ENCODE results near the gene RPS15. TPM values are rescaled to one million over a fixed set of nuclear protein-coding genes. Genes with fewer than 3 reads are reported as not detected.

Gene RPS15
- total RNA-seq, 1 donor = 1,183 TPM

GRCh38 chr19:1459479-1459878, 21.3 kb downstream of the RPS15 start:
- H3K27me3 ChIP-seq (ENCODE audit: insufficient read depth, low read length) = peaks cover 29% of the 10 kb centered on the region
- H3K4me1 ChIP-seq (ENCODE audit: insufficient read depth, low read length) = peaks cover 10% of the 10 kb centered on the region
- H3K9me3 ChIP-seq (ENCODE audit: low read depth, low read length) = no peaks in the 10 kb centered on the region
- H3K4me3 ChIP-seq (ENCODE audit: low read length) = no peak overlapping the region

DNA sequence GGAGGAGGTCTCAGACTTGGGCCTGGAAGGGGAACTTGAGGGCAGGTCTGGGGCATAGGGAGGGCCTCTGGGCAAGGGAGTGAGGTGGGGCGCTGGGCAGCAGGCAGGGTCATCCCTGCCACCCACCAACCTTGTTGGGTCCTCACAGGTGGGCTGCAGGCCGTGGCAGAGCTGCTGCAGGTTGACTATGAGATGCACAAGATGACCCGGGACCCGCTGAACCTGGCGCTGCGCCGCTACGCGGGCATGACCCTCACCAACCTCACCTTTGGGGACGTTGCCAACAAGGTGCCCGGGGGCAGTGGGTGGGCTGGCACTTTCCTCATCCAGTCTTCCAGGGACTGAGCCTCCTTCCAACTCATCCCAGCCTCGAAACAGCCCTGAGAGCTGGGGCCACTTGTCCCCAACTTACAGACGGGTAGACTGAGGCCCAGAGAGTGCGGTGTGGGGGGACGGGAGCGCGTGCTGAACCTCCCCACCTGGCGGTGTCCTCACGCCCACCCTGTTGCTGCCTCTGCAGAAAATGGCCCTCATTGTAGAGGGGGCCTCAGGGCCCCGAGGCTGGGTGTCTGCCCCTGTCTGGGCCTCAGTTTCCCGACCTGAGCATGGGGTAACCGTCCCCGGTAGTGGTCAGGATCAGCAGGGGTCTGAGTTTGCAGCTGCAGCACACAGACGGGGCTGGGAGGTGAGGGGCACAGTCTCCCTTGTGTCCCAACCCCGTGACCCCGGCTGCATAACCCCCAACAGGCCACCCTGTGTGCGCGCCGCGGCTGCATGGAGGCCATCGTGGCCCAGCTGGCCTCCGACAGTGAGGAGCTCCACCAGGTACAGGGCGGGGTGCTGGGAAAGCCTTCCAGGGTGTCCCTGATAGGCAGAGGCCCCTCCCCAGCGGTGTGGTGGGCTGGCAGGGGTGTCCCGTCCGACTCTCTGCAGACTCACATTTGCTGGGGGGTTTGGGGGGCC, 22.1 kb downstream of the RPS15 start:
- Histone ChIP-seq H3K4me3 (ENCODE audit: low read length) (no peak overlapping the region), H3K9me3 (ENCODE audit: low read depth, low read length) (no peaks in the 10 kb centered on the region), H3K4me1 (ENCODE audit: insufficient read depth, low read length) (peaks cover 8% of the 10 kb centered on the region), H3K27me3 (ENCODE audit: insufficient read depth, low read length) (peaks cover 29% of the 10 kb centered on the region)

GRCh38 chr19:1461862-1462261, 23.7 kb downstream of the RPS15 start:
- Histone ChIP-seq H3K4me3 (ENCODE audit: low read length) (no peak overlapping the region), H3K27me3 (ENCODE audit: insufficient read depth, low read length) (peaks cover 29% of the 10 kb centered on the region), H3K9me3 (ENCODE audit: low read depth, low read length) (no peaks in the 10 kb centered on the region), H3K4me1 (ENCODE audit: insufficient read depth, low read length) (peaks cover 15% of the 10 kb centered on the region)

DNA sequence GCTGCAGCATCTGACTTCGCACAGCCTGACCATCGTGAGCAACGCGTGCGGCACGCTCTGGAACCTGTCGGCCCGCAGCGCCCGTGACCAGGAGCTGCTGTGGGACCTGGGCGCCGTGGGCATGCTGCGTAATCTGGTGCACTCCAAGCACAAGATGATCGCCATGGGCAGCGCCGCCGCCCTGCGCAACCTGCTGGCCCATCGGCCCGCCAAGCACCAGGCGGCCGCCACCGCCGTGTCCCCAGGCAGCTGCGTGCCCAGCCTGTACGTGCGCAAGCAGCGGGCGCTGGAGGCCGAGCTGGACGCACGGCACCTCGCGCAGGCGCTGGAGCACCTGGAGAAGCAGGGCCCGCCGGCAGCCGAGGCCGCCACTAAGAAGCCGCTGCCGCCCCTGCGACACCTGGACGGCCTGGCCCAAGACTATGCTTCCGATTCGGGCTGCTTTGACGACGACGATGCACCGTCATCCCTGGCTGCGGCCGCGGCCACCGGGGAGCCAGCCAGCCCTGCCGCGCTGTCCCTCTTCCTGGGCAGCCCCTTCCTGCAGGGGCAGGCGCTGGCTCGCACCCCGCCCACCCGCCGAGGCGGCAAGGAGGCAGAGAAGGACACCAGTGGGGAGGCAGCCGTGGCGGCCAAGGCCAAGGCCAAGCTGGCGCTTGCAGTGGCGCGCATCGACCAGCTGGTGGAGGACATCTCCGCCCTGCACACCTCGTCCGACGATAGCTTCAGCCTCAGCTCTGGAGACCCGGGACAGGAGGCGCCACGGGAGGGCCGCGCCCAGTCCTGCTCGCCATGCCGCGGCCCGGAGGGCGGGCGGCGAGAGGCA, 27.2 kb downstream of the RPS15 start:
- Histone ChIP-seq H3K4me1 (ENCODE audit: insufficient read depth, low read length) (peaks cover 43% of the 10 kb centered on the region), H3K4me3 (ENCODE audit: low read length) (no peak overlapping the region), H3K27me3 (ENCODE audit: insufficient read depth, low read length) (peaks cover 28% of the 10 kb centered on the region), H3K9me3 (ENCODE audit: low read depth, low read length) (no peaks in the 10 kb centered on the region)

DNA sequence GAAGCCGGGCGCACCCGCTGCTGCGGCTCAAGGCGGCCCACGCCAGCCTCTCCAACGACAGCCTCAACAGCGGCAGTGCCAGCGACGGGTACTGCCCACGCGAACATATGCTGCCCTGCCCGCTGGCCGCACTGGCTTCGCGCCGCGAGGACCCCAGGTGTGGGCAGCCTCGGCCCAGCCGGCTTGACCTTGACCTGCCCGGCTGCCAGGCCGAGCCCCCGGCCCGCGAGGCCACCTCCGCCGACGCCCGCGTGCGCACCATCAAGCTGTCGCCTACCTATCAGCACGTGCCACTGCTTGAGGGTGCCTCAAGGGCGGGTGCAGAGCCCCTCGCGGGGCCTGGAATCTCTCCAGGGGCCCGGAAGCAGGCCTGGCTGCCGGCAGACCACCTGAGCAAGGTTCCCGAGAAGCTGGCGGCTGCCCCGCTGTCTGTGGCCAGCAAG, 27.8 kb downstream of the RPS15 start:
- Histone ChIP-seq H3K4me1 (ENCODE audit: insufficient read depth, low read length) (peaks cover 50% of the 10 kb centered on the region), H3K27me3 (ENCODE audit: insufficient read depth, low read length) (peaks cover 31% of the 10 kb centered on the region), H3K4me3 (ENCODE audit: low read length) (no peak overlapping the region), H3K9me3 (ENCODE audit: low read depth, low read length) (no peaks in the 10 kb centered on the region)

- H3K9me3 ChIP-seq (ENCODE audit: low read depth, low read length) = no peaks in the 10 kb centered on the region
- H3K27me3 ChIP-seq (ENCODE audit: insufficient read depth, low read length) = peaks cover 37% of the 10 kb centered on the region
- no peak overlapping the region for H3K4me3 ChIP-seq (ENCODE audit: low read length)
- H3K4me1 ChIP-seq (ENCODE audit: insufficient read depth, low read length) = peaks cover 56% of the 10 kb centered on the region
These were observed 28.4 kb downstream of the RPS15 start for GRCh38 chr19:1466461-1467214.

GRCh38 chr19:1467215-1467489, 29.0 kb downstream of the RPS15 start:
- H3K27me3 ChIP-seq (ENCODE audit: insufficient read depth, low read length) = peaks cover 42% of the 10 kb centered on the region
- no peak overlapping the region for H3K4me3 ChIP-seq (ENCODE audit: low read length)
- H3K9me3 ChIP-seq (ENCODE audit: low read depth, low read length) = no peaks in the 10 kb centered on the region
- H3K4me1 ChIP-seq (ENCODE audit: insufficient read depth, low read length) = peaks cover 61% of the 10 kb centered on the region

GRCh38 chr19:1467490-1468273, 29.5 kb downstream of the RPS15 start:
- H3K9me3 ChIP-seq (ENCODE audit: low read depth, low read length) = no peaks in the 10 kb centered on the region
- H3K27me3 ChIP-seq (ENCODE audit: insufficient read depth, low read length) = peaks cover 48% of the 10 kb centered on the region
- H3K4me1 ChIP-seq (ENCODE audit: insufficient read depth, low read length) = peaks cover 63% of the 10 kb centered on the region
- no peak overlapping the region for H3K4me3 ChIP-seq (ENCODE audit: low read length)

- H3K27me3 ChIP-seq (ENCODE audit: insufficient read depth, low read length) = peaks cover 49% of the 10 kb centered on the region
- no peak overlapping the region for H3K4me3 ChIP-seq (ENCODE audit: low read length)
- H3K9me3 ChIP-seq (ENCODE audit: low read depth, low read length) = no peaks in the 10 kb centered on the region
- peaks cover 63% of the 10 kb centered on the region for H3K4me1 ChIP-seq (ENCODE audit: insufficient read depth, low read length)
These were observed 30.2 kb downstream of the RPS15 start for GRCh38 chr19:1468274-1468820.

- H3K4me3 ChIP-seq (ENCODE audit: low read length) = no peak overlapping the region
- peaks cover 49% of the 10 kb centered on the region for H3K27me3 ChIP-seq (ENCODE audit: insufficient read depth, low read length)
- peaks cover 63% of the 10 kb centered on the region for H3K4me1 ChIP-seq (ENCODE audit: insufficient read depth, low read length)
- H3K9me3 ChIP-seq (ENCODE audit: low read depth, low read length) = no peaks in the 10 kb centered on the region
These were observed 30.6 kb downstream of the RPS15 start for GRCh38 chr19:1468821-1469254.

DNA sequence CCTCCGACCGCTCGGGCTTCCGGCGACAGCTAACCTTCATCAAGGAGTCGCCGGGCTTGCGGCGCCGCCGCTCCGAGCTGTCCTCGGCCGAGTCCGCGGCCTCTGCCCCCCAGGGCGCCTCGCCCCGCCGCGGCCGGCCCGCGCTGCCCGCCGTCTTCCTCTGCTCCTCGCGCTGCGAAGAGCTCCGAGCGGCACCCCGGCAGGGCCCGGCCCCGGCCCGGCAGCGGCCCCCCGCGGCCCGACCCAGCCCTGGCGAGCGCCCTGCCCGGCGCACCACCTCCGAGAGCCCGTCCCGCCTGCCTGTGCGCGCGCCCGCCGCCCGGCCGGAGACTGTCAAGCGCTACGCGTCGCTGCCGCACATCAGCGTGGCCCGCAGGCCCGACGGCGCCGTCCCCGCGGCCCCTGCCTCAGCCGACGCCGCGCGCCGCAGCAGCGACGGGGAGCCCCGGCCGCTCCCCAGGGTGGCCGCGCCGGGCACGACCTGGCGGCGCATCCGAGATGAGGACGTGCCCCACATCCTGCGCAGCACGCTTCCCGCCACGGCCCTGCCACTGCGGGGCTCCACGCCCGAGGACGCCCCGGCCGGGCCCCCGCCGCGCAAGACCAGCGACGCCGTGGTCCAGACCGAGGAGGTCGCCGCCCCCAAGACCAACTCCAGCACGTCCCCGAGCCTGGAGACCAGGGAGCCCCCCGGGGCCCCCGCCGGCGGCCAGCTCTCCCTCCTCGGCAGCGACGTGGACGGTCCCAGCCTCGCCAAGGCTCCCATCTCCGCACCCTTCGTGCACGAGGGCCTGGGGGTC, 31.3 kb downstream of the RPS15 start:
- Histone ChIP-seq H3K4me1 (ENCODE audit: insufficient read depth, low read length) (peaks cover 63% of the 10 kb centered on the region), H3K27me3 (ENCODE audit: insufficient read depth, low read length) (peaks cover 49% of the 10 kb centered on the region), H3K9me3 (ENCODE audit: low read depth, low read length) (no peaks in the 10 kb centered on the region), H3K4me3 (ENCODE audit: low read length) (no peak overlapping the region)

DNA sequence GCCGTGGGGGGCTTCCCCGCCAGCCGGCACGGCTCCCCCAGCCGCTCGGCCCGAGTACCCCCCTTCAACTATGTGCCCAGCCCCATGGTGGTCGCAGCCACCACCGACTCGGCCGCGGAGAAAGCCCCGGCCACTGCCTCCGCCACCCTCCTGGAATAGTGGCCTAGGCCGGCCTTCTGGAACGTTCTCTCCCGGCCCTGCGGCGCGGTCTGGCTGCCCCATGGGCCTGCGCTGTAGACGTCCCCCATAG, 31.8 kb downstream of the RPS15 start:
- Histone ChIP-seq H3K4me1 (ENCODE audit: insufficient read depth, low read length) (peaks cover 63% of the 10 kb centered on the region), H3K9me3 (ENCODE audit: low read depth, low read length) (no peaks in the 10 kb centered on the region), H3K4me3 (ENCODE audit: low read length) (no peak overlapping the region), H3K27me3 (ENCODE audit: insufficient read depth, low read length) (peaks cover 48% of the 10 kb centered on the region)

- no peak overlapping the region for H3K4me3 ChIP-seq (ENCODE audit: low read length)
- peaks cover 44% of the 10 kb centered on the region for H3K27me3 ChIP-seq (ENCODE audit: insufficient read depth, low read length)
- no peaks in the 10 kb centered on the region for H3K9me3 ChIP-seq (ENCODE audit: low read depth, low read length)
- H3K4me1 ChIP-seq (ENCODE audit: insufficient read depth, low read length) = peaks cover 60% of the 10 kb centered on the region
These were observed 32.3 kb downstream of the RPS15 start for GRCh38 chr19:1470305-1471009.
